Measurements from ENCODE around the gene TMCO4.

GRCh38 chr1:19636065-19636464 is 163.7 kb downstream of the TMCO4 start:
- TF ChIP-seq EZH2 (IDR thresholded peaks at IDR 0.05; ENCODE audit: low read length, unreplicated experiment): no peak
- no peak for TF ChIP-seq CTCF (conservative IDR thresholded peaks at IDR 0.05; ENCODE audit: low read depth, low read length)
